Breast epithelium (tissue), 4 donors: ENCODE data around the gene FARP1. TPM values are rescaled to one million over a fixed set of nuclear protein-coding genes. Genes with fewer than 3 reads are reported as not detected.
A peak's percentile ranks its signal among the peaks of the same experiment; 100 is the strongest.

ENCODE experiments used
- DNase-seq, 2 donors: peaks; one replicate each; pipeline ENCODE4 v3.0.0-alpha.2; 2019; ENCODE audit warnings: low spot score in 2 of 2
- H3K27ac ChIP-seq, 2 donors: fragments of 200-600 bp; sonication (generic) in 1 of 2; one replicate each; pipeline ENCODE4 v1.5.1; 2016 to 2019; ENCODE audit warnings: mild to moderate bottlenecking in 1 of 2
- H3K27me3 ChIP-seq, 2 donors: fragments of 200-600 bp; sonication (generic) in 1 of 2; one replicate each; pipeline versions ENCODE4 v1.5.1 to v1.6.0; 2017 to 2019; ENCODE audit warnings: control low read depth in 1 of 2, mild to moderate bottlenecking in 1 of 2
- H3K36me3 ChIP-seq: fragments of 200-600 bp; one replicate; pipeline ENCODE4 v1.5.1; 2019
- H3K4me1 ChIP-seq, 2 donors: fragments of 200-600 bp; sonication (generic); one replicate each; pipeline ENCODE4 v1.5.1; 2016 to 2019; ENCODE audit warnings: control low read depth in 1 of 2
- H3K4me3 ChIP-seq, 3 donors: fragments of 200-600 bp; sonication (generic); 1 replicate in 2 of 3; 2 replicates in 1 of 3; pipeline ENCODE4 v1.5.1; 2016 to 2019; ENCODE audit warnings: mild to moderate bottlenecking in 3 of 3, moderate library complexity in 2 of 3
- H3K9me3 ChIP-seq, 2 donors: fragments of 200-600 bp; sonication (generic) in 1 of 2; one replicate each; pipeline ENCODE4 v1.5.1; 2016 to 2019; ENCODE audit warnings: control low read depth in 1 of 2
- CTCF ChIP-seq, 3 donors: fragments of 450-650 bp; IDR thresholded peaks; one replicate each; pipeline ENCODE4 v1.5.1; 2016 to 2017; ENCODE audit warnings: antibody characterized with exemption in 3 of 3, mild to moderate bottlenecking in 3 of 3, moderate library complexity in 3 of 3
- POLR2A ChIP-seq: fragments of 450-650 bp; IDR thresholded peaks from one replicate; pipeline ENCODE4 v1.6.1; 2016; ENCODE audit warnings: antibody characterized with exemption, mild to moderate bottlenecking, moderate library complexity
- POLR2AphosphoS5 ChIP-seq, 3 donors: sonication (generic); formaldehyde crosslinking; IDR thresholded peaks; one replicate each; pipeline ENCODE4 v1.6.1; 2017; ENCODE audit warnings: antibody characterized with exemption in 3 of 3
- intact Hi-C: fragments of 100-400 bp; cut with DNase I; formaldehyde crosslinking; loops from one replicate; pipeline ENCODE4 v1.15.1; 2023; ENCODE audit warnings: low total_unique reads
- total RNA-seq, 3 donors: library from RNA; depleted of rRNA; stranded (reverse); fragments of >200 nt; gene quantifications; one replicate each; pipeline ENCODE4 v1.1.0, GENCODE V29; 2016

FARP1 gene
- total RNA-seq, 3 donors from 2014 or later = 29.8 to 97.3 (median 80.1) TPM

- DNase-seq = no peak
- H3K27me3 ChIP-seq = no peaks in the 10 kb centered on the region
- intact Hi-C loops = no loop called here
- H3K36me3 ChIP-seq = no peaks in the 10 kb centered on the region
- H3K4me1 ChIP-seq = peaks cover 0 to 10% of the 10 kb centered on the region in 2 donors
- H3K27ac ChIP-seq = peak overlapping the region in 1 of 2 donors; percentile 39
- H3K4me3 ChIP-seq = no peak overlapping the region
- H3K9me3 ChIP-seq = no peaks in the 10 kb centered on the region
- no peak for TF ChIP-seq POLR2AphosphoS5 (IDR thresholded peaks at IDR 0.05)
Measured at GRCh38 chr13:98489446-98490194, 346.7 kb downstream of the FARP1 start.

- TF ChIP-seq CTCF (IDR thresholded peaks at IDR 0.05) = no peak
- no peak for TF ChIP-seq POLR2AphosphoS5 (IDR thresholded peaks at IDR 0.05)
- TF ChIP-seq POLR2A = no peak
- Histone ChIP-seq H3K27me3 (no peaks in the 10 kb centered on the region), H3K4me3 (no peak overlapping the region), H3K4me1 (peaks cover 0 to 10% of the 10 kb centered on the region in 2 donors), H3K36me3 (no peaks in the 10 kb centered on the region), H3K9me3 (no peaks in the 10 kb centered on the region), H3K27ac (peak overlapping the region in 1 of 2 donors; percentile 39)
- no peak for DNase-seq
- intact Hi-C loops = no loop called here
Measured at GRCh38 chr13:98490195-98490836, 347.4 kb downstream of the FARP1 start.

GRCh38 chr13:98490866-98491265 is 348.0 kb downstream of the FARP1 start:
- Histone ChIP-seq H3K9me3 (no peaks in the 10 kb centered on the region), H3K36me3 (no peaks in the 10 kb centered on the region), H3K4me1 (peaks cover 0 to 14% of the 10 kb centered on the region in 2 donors), H3K4me3 (no peak overlapping the region), H3K27ac (peak overlapping the region in 1 of 2 donors; percentile 2), H3K27me3 (no peaks in the 10 kb centered on the region)
- no peak for DNase-seq
- TF ChIP-seq POLR2AphosphoS5 (IDR thresholded peaks at IDR 0.05) (no peak), POLR2A (no peak), CTCF (IDR thresholded peaks at IDR 0.05) (no peak)
- intact Hi-C loops = no loop called here

- TF ChIP-seq POLR2A = no peak
- TF ChIP-seq POLR2AphosphoS5 (IDR thresholded peaks at IDR 0.05) = no peak
- no peak for TF ChIP-seq CTCF (IDR thresholded peaks at IDR 0.05)
- no peak for DNase-seq
- Histone ChIP-seq H3K9me3 (no peaks in the 10 kb centered on the region), H3K4me3 (no peak overlapping the region), H3K4me1 (peaks cover 6 to 23% of the 10 kb centered on the region in 2 donors), H3K27ac (no peak overlapping the region), H3K27me3 (no peaks in the 10 kb centered on the region), H3K36me3 (no peaks in the 10 kb centered on the region)
- intact Hi-C loops = no loop called here
Measured at GRCh38 chr13:98492335-98493041, 349.6 kb downstream of the FARP1 start.

DNA sequence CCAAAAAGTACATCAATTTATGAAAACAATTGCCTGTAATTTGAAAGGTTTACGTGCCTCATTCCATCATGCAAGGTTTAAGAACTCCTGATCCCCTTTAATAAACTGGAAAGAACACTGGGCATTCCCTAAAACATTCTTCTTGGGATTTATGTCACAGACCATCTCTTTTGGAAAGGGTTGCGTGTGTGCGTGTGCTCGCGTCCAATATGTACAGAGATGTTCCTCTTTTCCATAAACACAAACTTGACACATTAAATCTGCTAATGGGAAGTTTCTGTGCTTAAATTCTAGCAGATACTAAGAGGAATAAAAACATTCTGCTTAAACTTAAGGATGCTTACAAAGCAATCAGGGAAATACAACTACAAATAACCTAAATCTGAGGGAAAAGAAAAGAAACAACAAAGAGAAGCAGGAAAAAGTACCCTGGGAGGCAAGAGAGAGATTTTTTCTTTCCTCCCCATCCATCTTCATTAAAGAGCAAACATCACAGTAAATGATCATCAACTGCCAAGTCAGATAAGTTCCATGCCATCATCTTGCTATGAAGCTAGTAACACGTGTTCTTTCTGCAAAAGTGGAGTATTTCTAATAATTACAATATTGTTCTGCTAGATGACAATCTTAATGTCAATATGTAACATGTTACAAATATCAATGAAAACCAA is 350.3 kb downstream of the FARP1 start:
- no peaks in the 10 kb centered on the region for H3K36me3 ChIP-seq
- no peak overlapping the region for H3K27ac ChIP-seq
- H3K4me1 ChIP-seq = peaks cover 6 to 23% of the 10 kb centered on the region in 2 donors
- TF ChIP-seq POLR2AphosphoS5 (IDR thresholded peaks at IDR 0.05) = no peak
- TF ChIP-seq CTCF (IDR thresholded peaks at IDR 0.05) = no peak
- TF ChIP-seq POLR2A = no peak
- no peak for DNase-seq
- H3K4me3 ChIP-seq = no peak overlapping the region
- no peaks in the 10 kb centered on the region for H3K9me3 ChIP-seq
- intact Hi-C loops = no loop called here
- no peaks in the 10 kb centered on the region for H3K27me3 ChIP-seq
